ENCODE data around the gene HNRNPA0. TPM values are rescaled to one million over a fixed set of nuclear protein-coding genes. Genes with fewer than 3 reads are reported as not detected.

The HNRNPA0 gene
- total and polyA plus RNA-seq, 12 donors, result 8.9 to 45.5 (median 18.0) TPM

GRCh38 chr5:137716337-137716736 is 37.8 kb downstream of the HNRNPA0 start:
- intact Hi-C loops (cut with DNase I), result no loop called here
- Histone ChIP-seq H3K9me3 (replicated peaks in 1 of 3) (peaks cover 0 to 6% (median 0%) of the 10 kb centered on the region in 3 donors), H3K4me3 (no peak overlapping the region), H3K27me3 (no peaks in the 10 kb centered on the region), H3K27ac (no peak overlapping the region), H3K36me3 (replicated peaks in 1 of 2) (no peaks in the 10 kb centered on the region), H3K4me1 (replicated peaks in 1 of 2) (no peaks in the 10 kb centered on the region)
- WGBS, 4 donors, result 95 to 97% (median 96%) methylated on average over 3 of the region's 3 CpGs
- TF ChIP-seq POLR2A (IDR thresholded peaks at IDR 0.05) (no peak), CTCF (IDR thresholded peaks at IDR 0.05) (no peak)
- no peak for DNase-seq

GRCh38 chr5:137715456-137715855 is 38.7 kb downstream of the HNRNPA0 start:
- TF ChIP-seq CTCF (IDR thresholded peaks at IDR 0.05), result no peak
- no peak for TF ChIP-seq POLR2A (IDR thresholded peaks at IDR 0.05)
- Histone ChIP-seq H3K36me3 (replicated peaks in 1 of 2) (no peaks in the 10 kb centered on the region), H3K27ac (no peak overlapping the region), H3K9me3 (replicated peaks in 1 of 3) (peaks cover 0 to 6% (median 0%) of the 10 kb centered on the region in 3 donors), H3K4me1 (replicated peaks in 1 of 2) (no peaks in the 10 kb centered on the region), H3K4me3 (no peak overlapping the region), H3K27me3 (no peaks in the 10 kb centered on the region)
- intact Hi-C loops (cut with DNase I), result no loop called here
- 95 to 100% (median 97%) methylated on average over 1 of the region's 1 CpG for WGBS, 4 donors
- DNase-seq, result no peak

GRCh38 chr5:137714946-137715345 is 39.2 kb downstream of the HNRNPA0 start:
- H3K9me3 ChIP-seq (replicated peaks in 1 of 3), result peaks cover 0 to 6% (median 0%) of the 10 kb centered on the region in 3 donors
- H3K4me1 ChIP-seq (replicated peaks in 1 of 2), result no peaks in the 10 kb centered on the region
- no peaks in the 10 kb centered on the region for H3K27me3 ChIP-seq
- DNase-seq, result no peak
- TF ChIP-seq POLR2A (IDR thresholded peaks at IDR 0.05), result no peak
- TF ChIP-seq CTCF (IDR thresholded peaks at IDR 0.05), result no peak
- intact Hi-C loops (cut with DNase I), result no loop called here
- no peaks in the 10 kb centered on the region for H3K36me3 ChIP-seq (replicated peaks in 1 of 2)
- H3K27ac ChIP-seq, result no peak overlapping the region
- H3K4me3 ChIP-seq, result no peak overlapping the region

- WGBS, 4 donors, result 90 to 93% (median 92%) methylated on average over 2 of the region's 2 CpGs
- no peak for TF ChIP-seq POLR2A (IDR thresholded peaks at IDR 0.05)
- TF ChIP-seq CTCF (IDR thresholded peaks at IDR 0.05), result no peak
- no peak for DNase-seq
- Histone ChIP-seq H3K4me1 (replicated peaks in 1 of 2) (no peaks in the 10 kb centered on the region), H3K27ac (no peak overlapping the region), H3K27me3 (no peaks in the 10 kb centered on the region), H3K4me3 (no peak overlapping the region), H3K9me3 (replicated peaks in 1 of 3) (peaks cover 0 to 6% (median 0%) of the 10 kb centered on the region in 3 donors), H3K36me3 (replicated peaks in 1 of 2) (no peaks in the 10 kb centered on the region)
- intact Hi-C loops (cut with DNase I), result no loop called here
Observed at GRCh38 chr5:137714494-137714893, 39.7 kb downstream of the HNRNPA0 start.
